Vein endothelial cell (primary cell): Measurements from ENCODE around the gene SPOCK1. TPM values are rescaled to one million over a fixed set of nuclear protein-coding genes. Genes with fewer than 3 reads are reported as not detected.

Source experiments
- small RNA-seq: library from RNA; depleted of rRNA; stranded (forward); fragments of <200 nt; gene quantifications from one replicate; pipeline ENCODE3, GENCODE V24; 2012
- total RNA-seq: library from RNA; depleted of rRNA; stranded (reverse); fragments of >200 nt; gene quantifications from 2 replicates; pipeline ENCODE4 v1.2.3, GENCODE V29; 2012

The SPOCK1 gene
- 85.6 and 135 TPM in 2 replicates for total RNA-seq

DNA sequence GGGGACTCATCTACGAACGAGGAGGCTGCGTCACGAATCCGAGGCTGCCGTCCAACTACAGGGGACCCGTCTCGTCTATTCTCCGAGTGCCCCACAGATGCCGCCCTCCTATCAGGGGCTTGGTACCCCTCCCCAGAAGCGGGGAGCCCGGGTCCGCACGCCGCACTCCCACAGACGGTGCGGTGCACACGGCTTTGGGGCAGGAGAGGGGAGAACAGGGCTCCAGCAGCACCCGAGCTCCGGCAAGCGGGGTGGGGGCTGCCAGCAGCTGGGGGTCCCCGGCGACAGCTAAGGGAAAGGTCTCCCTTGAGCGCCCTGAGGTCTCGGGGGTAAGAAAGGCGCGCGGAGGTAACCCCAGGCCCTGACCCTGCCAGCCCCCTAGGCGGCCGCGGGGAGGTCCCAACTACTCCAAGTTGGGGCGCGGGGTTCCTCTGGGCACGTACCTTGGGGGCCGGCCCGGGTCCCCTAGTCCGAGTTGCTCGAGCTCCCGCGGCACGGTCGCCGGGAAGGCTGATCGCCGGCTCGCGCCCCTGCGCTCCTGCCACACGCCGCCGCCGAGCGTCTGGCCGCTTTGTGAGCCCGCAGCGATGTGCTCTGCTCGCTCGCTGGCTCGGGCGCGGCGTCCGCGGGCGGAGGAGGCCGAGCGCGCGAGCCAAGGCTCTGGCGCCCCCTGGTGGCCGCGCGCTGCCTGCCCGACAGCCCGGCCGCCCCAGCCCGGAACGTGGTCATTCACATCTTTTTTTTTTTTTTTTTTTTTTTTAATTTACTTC is at the start of gene SPOCK1:
Gene SPOCK1 (minus strand): TSS at position 591 of the 770 bp plus-strand sequence.

Small RNA genes lying within 50 kb of the gene (small RNA-seq; reads per million reads assigned to genes)
- not detected for gene RNA5SP193

Other genes starting within 250 kb of the SPOCK1 start
- 20.7 and 40.5 TPM in 2 replicates for gene KLHL3, start 236.8 kb upstream of the SPOCK1 start, total RNA-seq